Retinal pigment epithelial cell (primary cell): ENCODE data around the gene SLC13A5.

Experiments used
- DNase-seq: peaks from one replicate; pipeline ENCODE4 v3.0.0-alpha.2; 2010; ENCODE audit warnings: low read depth
- H3K4me3 ChIP-seq: 2 replicates; pipeline ENCODE4 v1.5.1; 2011; ENCODE audit warnings: mild to moderate bottlenecking, low read length, control low read depth, moderate library complexity
- TF ChIP-seq, protein P1 (sequence below): conservative IDR thresholded peaks from 2 replicates; pipeline ENCODE4 v1.5.1; 2011; ENCODE audit warnings: low read depth, low read length, control low read depth, inconsistent platforms

Gene SLC13A5

DNA sequence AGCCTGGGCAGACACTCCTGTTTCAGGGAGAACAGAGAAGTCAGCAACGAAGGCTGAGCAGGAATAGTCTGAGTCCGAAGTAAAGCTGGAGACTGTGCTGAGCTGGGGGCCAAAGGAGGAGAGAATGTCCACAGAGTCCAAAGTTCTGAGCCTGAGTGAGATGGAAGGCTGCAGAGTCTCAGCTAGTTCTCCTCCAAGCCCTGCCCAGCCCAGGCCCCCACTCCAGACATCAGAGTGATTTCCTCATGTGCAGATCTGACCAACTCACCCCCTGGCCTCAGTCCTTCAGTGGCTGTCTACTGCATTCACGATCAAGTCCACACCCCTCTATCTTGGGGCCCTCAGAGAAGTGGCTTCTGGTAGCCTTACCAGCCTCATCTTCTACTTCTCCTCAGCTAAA, 21.6 kb downstream of the SLC13A5 start:
- TF ChIP-seq, protein P1, sequence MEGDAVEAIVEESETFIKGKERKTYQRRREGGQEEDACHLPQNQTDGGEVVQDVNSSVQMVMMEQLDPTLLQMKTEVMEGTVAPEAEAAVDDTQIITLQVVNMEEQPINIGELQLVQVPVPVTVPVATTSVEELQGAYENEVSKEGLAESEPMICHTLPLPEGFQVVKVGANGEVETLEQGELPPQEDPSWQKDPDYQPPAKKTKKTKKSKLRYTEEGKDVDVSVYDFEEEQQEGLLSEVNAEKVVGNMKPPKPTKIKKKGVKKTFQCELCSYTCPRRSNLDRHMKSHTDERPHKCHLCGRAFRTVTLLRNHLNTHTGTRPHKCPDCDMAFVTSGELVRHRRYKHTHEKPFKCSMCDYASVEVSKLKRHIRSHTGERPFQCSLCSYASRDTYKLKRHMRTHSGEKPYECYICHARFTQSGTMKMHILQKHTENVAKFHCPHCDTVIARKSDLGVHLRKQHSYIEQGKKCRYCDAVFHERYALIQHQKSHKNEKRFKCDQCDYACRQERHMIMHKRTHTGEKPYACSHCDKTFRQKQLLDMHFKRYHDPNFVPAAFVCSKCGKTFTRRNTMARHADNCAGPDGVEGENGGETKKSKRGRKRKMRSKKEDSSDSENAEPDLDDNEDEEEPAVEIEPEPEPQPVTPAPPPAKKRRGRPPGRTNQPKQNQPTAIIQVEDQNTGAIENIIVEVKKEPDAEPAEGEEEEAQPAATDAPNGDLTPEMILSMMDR, result no peak
- DNase-seq, result no peak
- H3K4me3 ChIP-seq, result no peak overlapping the region

DNA sequence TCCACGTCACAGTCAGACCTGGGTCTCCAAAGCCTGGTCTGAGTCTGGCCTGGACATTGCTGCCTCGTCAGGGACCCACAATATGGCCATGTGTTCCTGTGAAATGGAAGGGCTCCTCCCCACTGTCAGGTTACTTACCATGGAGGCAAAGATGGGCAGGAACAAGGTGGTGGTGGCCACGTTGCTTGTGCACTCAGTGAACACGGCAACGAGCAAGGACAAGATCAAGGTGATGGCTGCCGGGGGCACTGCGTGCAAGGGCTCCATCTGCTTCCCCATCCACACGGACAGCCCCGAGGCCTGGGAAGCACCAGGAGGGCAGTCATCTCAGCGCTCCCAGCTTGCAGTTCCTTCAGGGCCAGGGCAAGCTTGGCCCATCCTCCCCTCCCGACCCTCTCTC, 22.5 kb downstream of the SLC13A5 start:
- DNase-seq, result no peak
- TF ChIP-seq, protein P1, result no peak
- H3K4me3 ChIP-seq, result no peak overlapping the region

DNA sequence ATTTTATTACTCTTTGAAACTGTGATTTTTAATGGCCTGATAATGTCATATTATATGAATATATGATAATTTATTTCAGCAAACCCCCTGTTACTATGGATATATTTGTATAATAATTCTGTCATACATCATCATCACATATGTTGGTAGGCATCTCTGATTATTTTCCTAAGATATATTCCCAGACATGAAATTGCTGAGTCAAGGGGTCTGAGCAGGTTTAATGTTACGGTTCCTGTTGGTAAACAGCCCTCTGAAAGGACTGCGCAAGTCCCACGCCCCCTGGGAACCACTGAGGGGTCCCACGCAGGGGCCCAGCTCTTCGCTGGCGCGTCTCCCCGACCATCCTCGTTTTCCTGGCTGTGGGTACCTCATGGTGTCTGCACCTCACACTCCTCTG, 24.2 kb downstream of the SLC13A5 start:
- TF ChIP-seq, protein P1, result no peak
- no peak for DNase-seq
- no peak overlapping the region for H3K4me3 ChIP-seq

DNA sequence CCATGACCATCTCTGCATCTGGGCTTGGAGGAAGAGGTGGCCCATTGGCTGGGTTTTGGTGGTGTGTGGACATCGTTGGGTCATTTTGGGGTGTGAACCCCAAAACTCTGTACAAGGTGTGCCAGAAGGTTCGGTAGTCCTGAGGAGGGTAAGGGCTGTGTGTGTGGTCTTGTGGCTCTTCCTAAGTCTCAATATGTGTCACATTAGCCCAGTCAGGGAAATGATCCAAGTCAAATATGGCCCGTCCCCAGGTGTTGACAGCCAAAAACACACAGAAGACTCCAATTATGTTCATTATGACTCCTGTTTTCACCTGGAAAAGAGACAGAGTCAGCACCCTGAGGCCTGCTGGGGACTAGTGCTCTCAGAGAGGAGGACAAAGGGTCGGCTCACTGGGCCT, 27.1 kb downstream of the SLC13A5 start:
- no peak overlapping the region for H3K4me3 ChIP-seq
- TF ChIP-seq, protein P1, result no peak
- no peak for DNase-seq

DNA sequence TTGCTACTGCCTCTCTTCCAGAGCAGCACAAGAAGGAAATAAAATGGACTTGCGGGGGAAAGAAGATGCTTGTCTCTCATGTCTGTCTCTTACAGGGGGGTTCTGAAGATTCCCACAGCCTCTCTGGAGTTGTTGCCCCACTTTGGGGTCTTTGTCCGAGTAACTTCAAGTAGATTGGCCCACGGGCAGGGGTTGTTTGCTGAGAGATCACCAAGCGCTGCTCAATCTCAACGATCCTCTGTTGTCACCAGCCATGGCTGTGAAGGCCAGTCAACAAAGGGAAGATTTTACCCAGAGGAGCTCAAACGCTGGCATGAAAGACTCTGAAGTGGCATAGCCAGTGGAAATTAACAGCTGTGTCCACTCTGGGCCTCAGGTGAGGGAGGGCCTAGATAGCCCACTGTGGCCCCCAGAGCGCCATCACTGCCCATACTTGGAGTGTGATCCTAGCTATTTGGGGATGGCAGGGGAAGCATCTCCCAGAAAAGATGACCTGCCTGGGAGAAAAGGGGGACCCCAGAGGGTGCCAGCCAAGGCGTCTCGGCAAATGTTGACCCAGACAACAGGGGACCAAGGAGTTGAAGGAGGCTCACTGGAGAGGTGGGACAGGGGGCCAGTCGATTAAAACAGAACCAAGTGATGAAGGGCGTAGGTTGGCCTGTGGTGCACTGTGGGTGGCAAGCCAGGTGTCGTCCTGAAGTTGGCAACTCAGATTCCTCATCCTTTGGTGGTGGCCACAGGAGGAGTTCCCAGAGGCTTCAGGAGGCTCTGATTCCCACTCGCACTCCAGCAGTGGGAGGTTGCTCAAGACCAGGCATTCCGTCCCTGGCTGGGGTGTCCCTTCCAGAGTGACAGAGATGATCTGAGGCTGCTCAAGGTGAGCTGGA, 28.0 kb downstream of the SLC13A5 start:
- DNase-seq, result no peak
- TF ChIP-seq, protein P1, result no peak
- H3K4me3 ChIP-seq, result no peak overlapping the region

DNA sequence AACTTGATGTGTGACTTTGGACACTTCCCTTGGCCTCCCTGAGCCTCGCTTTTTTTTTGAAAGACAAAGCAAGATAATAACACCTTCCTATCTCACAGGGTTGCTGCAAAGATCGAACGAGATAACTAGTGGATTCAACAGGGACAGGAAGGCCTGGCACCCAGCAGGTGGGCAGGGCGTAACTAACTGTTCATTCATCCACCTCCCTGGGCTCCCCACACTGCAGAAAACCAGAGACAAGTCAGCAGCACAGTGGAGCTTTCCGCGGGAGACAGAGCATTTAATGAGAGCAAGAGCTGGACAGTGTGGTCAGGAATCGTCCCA, 28.7 kb downstream of the SLC13A5 start:
- no peak overlapping the region for H3K4me3 ChIP-seq
- DNase-seq, result no peak
- TF ChIP-seq, protein P1, result no peak
